ENCODE results near the gene MYO18A. TPM values are rescaled to one million over a fixed set of nuclear protein-coding genes. Genes with fewer than 3 reads are reported as not detected.
A peak's percentile ranks its signal among the peaks of the same experiment; 100 is the strongest.

Gene MYO18A
- total RNA-seq, 1 donor from 2014 or later = 171 TPM

- Histone ChIP-seq H3K9me3 (ENCODE audit: control insufficient read depth in 3 of 3, low read length in 3 of 3) (no peaks in the 10 kb centered on the region), H3K4me1 (ENCODE audit: control insufficient read depth in 3 of 3, insufficient read depth in 3 of 3, low read length in 3 of 3) (peaks cover 45 to 70% (median 51%) of the 10 kb centered on the region in 3 donors), H3K9ac (ENCODE audit: low read depth in 1 of 3, low read length in 3 of 3) (peak overlapping the region in 1 of 3 donors; percentile 25), H3K4me3 (ENCODE audit: low read length in 3 of 3) (no peak overlapping the region), H3K27ac (ENCODE audit: low read depth, low read length) (peak overlapping the region; percentile 6), H3K36me3 (ENCODE audit: control insufficient read depth in 3 of 3, insufficient read depth in 3 of 3, low read length in 3 of 3) (peaks cover 75 to 86% (median 81%) of the 10 kb centered on the region in 3 donors), H3K27me3 (ENCODE audit: control insufficient read depth in 3 of 3, insufficient read depth in 3 of 3, low read length in 3 of 3) (no peaks in the 10 kb centered on the region)
Measured at GRCh38 chr17:29116804-29117753, 63.1 kb downstream of the MYO18A start.

DNA sequence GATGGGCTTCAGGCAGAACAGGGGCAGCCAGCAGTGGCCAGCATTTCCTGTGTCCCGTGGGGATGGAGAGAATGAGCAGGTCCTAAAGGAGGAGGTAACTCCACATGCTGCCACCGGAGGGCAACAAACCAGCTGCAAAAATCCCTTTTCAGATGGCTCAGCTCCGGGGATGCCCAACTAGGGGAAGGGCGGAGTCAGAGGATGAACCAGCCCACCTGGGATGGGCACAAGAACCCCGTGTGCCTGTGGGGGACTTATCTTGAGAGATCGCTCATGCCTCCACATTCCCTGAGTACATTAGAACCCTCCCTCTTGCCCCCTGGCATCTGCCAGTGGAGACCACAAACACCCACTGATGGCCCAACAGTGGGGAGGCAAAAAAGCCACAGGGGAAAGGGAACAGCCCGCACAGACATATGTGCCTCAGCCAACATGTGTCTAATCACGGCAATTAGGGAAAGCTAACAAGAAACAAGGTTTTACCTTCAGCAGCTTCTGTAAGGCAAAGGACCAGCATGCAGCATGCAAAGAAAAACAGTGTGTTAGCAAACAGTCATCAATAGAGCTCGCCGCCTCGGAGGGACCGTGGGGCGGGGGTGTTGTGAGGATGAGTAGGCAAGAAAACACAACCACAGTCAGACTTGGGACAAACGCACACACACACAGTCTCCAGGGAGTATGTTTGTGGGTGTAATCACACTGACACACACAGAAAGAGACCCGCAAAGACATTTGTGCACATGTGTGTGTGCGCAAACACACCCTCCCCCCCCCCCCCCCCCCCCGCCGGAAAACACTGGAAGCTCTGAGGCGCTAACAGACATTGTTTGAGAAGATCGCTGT lies 64.0 kb downstream of the MYO18A start:
- no peaks in the 10 kb centered on the region for H3K9me3 ChIP-seq (ENCODE audit: control insufficient read depth in 3 of 3, low read length in 3 of 3)
- peaks cover 71 to 80% (median 77%) of the 10 kb centered on the region in 3 donors for H3K36me3 ChIP-seq (ENCODE audit: control insufficient read depth in 3 of 3, insufficient read depth in 3 of 3, low read length in 3 of 3)
- H3K9ac ChIP-seq (ENCODE audit: low read depth in 1 of 3, low read length in 3 of 3) = peak overlapping the region in 1 of 3 donors; percentile 46
- H3K27me3 ChIP-seq (ENCODE audit: control insufficient read depth in 3 of 3, insufficient read depth in 3 of 3, low read length in 3 of 3) = no peaks in the 10 kb centered on the region
- H3K4me1 ChIP-seq (ENCODE audit: control insufficient read depth in 3 of 3, insufficient read depth in 3 of 3, low read length in 3 of 3) = peaks cover 53 to 79% (median 60%) of the 10 kb centered on the region in 3 donors
- H3K4me3 ChIP-seq (ENCODE audit: low read length in 3 of 3) = no peak overlapping the region
- no peak overlapping the region for H3K27ac ChIP-seq (ENCODE audit: low read depth, low read length)

DNA sequence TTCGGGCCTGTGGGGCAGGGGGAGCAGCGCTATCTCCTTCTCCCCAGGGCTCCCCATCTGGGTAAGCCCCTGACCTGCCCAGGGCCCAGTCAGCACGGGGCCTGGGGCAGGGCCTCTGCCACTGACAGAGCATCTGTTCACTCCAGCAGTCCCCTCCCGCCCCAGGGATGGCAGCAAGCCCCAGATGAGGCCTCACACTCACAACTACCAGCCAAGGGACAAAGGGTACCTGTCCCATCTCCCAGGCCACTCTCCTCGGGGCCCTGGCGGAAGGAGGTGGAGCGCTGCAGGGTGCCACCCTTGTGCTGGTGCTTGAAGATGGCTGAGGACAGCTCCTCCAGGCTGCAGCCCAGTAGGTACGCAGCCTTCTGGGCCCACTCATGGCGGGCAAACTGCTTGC lies 64.8 kb downstream of the MYO18A start:
- H3K4me1 ChIP-seq (ENCODE audit: control insufficient read depth in 3 of 3, insufficient read depth in 3 of 3, low read length in 3 of 3) = peaks cover 56 to 82% (median 68%) of the 10 kb centered on the region in 3 donors
- H3K9ac ChIP-seq (ENCODE audit: low read depth in 1 of 3, low read length in 3 of 3) = peak overlapping the region in 2 of 3 donors; percentile 9 to 72
- peaks cover 71 to 80% (median 77%) of the 10 kb centered on the region in 3 donors for H3K36me3 ChIP-seq (ENCODE audit: control insufficient read depth in 3 of 3, insufficient read depth in 3 of 3, low read length in 3 of 3)
- peak overlapping the region; percentile 84 for H3K27ac ChIP-seq (ENCODE audit: low read depth, low read length)
- no peaks in the 10 kb centered on the region for H3K9me3 ChIP-seq (ENCODE audit: control insufficient read depth in 3 of 3, low read length in 3 of 3)
- H3K27me3 ChIP-seq (ENCODE audit: control insufficient read depth in 3 of 3, insufficient read depth in 3 of 3, low read length in 3 of 3) = no peaks in the 10 kb centered on the region
- no peak overlapping the region for H3K4me3 ChIP-seq (ENCODE audit: low read length in 3 of 3)

- peak overlapping the region; percentile 84 for H3K27ac ChIP-seq (ENCODE audit: low read depth, low read length)
Measured at GRCh38 chr17:29114141-29114540, 66.1 kb downstream of the MYO18A start.

DNA sequence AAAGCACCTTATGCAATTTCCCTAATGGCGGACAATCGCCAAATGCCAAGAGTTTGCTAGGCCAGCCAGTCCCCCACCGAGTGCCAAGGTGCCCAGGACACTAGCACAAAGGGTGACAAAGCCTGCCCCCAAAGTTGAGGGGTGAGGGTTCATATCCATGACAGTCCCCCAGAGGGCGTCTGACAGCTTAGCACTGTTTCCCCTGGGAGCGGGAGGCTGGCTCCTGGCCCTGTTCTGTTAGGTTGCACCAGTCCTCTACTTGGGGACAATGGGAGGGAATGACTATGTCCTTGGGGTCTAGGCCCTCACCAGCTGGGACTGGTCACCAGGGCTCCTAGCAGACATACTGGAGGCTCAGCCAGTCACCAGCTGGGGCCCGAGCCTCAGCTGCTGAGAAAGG lies 66.9 kb downstream of the MYO18A start:
- Histone ChIP-seq H3K27ac (ENCODE audit: low read depth, low read length) (peak overlapping the region; percentile 84), H3K4me1 (ENCODE audit: control insufficient read depth in 3 of 3, insufficient read depth in 3 of 3, low read length in 3 of 3) (peaks cover 62 to 97% (median 87%) of the 10 kb centered on the region in 3 donors), H3K4me3 (ENCODE audit: low read length in 3 of 3) (peak overlapping the region in 1 of 3 donors; percentile 45), H3K27me3 (ENCODE audit: control insufficient read depth in 3 of 3, insufficient read depth in 3 of 3, low read length in 3 of 3) (no peaks in the 10 kb centered on the region), H3K36me3 (ENCODE audit: control insufficient read depth in 3 of 3, insufficient read depth in 3 of 3, low read length in 3 of 3) (peaks cover 67 to 81% (median 76%) of the 10 kb centered on the region in 3 donors), H3K9me3 (ENCODE audit: control insufficient read depth in 3 of 3, low read length in 3 of 3) (no peaks in the 10 kb centered on the region), H3K9ac (ENCODE audit: low read depth in 1 of 3, low read length in 3 of 3) (peak overlapping the region; percentile 34 to 74 (median 44))

More at GRCh38 chr17:29114141-29114540, 66.1 kb downstream of the MYO18A start:
- no peaks in the 10 kb centered on the region for H3K27me3 ChIP-seq (ENCODE audit: control insufficient read depth in 3 of 3, insufficient read depth in 3 of 3, low read length in 3 of 3)
- peaks cover 73 to 82% (median 80%) of the 10 kb centered on the region in 3 donors for H3K36me3 ChIP-seq (ENCODE audit: control insufficient read depth in 3 of 3, insufficient read depth in 3 of 3, low read length in 3 of 3)
- no peaks in the 10 kb centered on the region for H3K9me3 ChIP-seq (ENCODE audit: control insufficient read depth in 3 of 3, low read length in 3 of 3)
- no peak overlapping the region for H3K4me3 ChIP-seq (ENCODE audit: low read length in 3 of 3)
- H3K9ac ChIP-seq (ENCODE audit: low read depth in 1 of 3, low read length in 3 of 3) = peak overlapping the region in 2 of 3 donors; percentile 34 to 74
- peaks cover 56 to 95% (median 79%) of the 10 kb centered on the region in 3 donors for H3K4me1 ChIP-seq (ENCODE audit: control insufficient read depth in 3 of 3, insufficient read depth in 3 of 3, low read length in 3 of 3)

DNA sequence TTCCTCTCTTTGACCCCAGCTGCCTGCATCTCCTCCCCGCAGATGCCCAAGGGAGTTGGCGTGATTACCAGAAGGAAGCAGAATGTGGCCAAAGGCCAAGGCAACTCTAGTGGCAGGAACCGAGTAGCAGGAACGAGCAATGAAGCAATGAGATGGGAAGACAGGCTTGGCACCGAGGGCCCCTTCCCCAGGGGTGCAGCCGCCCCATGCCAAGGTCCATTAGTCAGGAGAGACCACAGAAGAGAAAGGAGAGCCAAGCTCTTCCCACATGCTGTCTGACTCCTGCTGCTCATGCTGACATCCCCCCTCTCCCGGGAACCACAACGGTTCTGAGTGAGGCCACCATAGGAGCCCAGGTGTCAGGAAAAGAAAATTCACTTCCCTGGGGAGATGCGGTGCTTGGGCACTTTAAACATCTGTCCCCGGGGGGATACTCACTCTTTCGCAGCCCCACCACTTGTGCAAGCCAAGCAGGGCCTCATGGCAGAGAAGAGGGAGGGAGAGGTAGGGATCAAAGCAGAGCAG lies 67.4 kb downstream of the MYO18A start:
- H3K27me3 ChIP-seq (ENCODE audit: control insufficient read depth in 3 of 3, insufficient read depth in 3 of 3, low read length in 3 of 3) = no peaks in the 10 kb centered on the region
- H3K36me3 ChIP-seq (ENCODE audit: control insufficient read depth in 3 of 3, insufficient read depth in 3 of 3, low read length in 3 of 3) = peaks cover 62 to 78% (median 72%) of the 10 kb centered on the region in 3 donors
- peak overlapping the region; percentile 27 to 74 (median 63) for H3K9ac ChIP-seq (ENCODE audit: low read depth in 1 of 3, low read length in 3 of 3)
- H3K9me3 ChIP-seq (ENCODE audit: control insufficient read depth in 3 of 3, low read length in 3 of 3) = no peaks in the 10 kb centered on the region
- H3K27ac ChIP-seq (ENCODE audit: low read depth, low read length) = peak overlapping the region; percentile 84
- peaks cover 67 to 97% (median 92%) of the 10 kb centered on the region in 3 donors for H3K4me1 ChIP-seq (ENCODE audit: control insufficient read depth in 3 of 3, insufficient read depth in 3 of 3, low read length in 3 of 3)
- H3K4me3 ChIP-seq (ENCODE audit: low read length in 3 of 3) = peak overlapping the region in 1 of 3 donors; percentile 35

- H3K27ac ChIP-seq (ENCODE audit: low read depth, low read length) = peak overlapping the region; percentile 84
Measured at GRCh38 chr17:29111816-29112499, 68.2 kb downstream of the MYO18A start.

GRCh38 chr17:29110372-29110757 lies 69.8 kb downstream of the MYO18A start:
- Histone ChIP-seq H3K4me1 (ENCODE audit: control insufficient read depth in 3 of 3, insufficient read depth in 3 of 3, low read length in 3 of 3) (peaks cover 56 to 89% (median 88%) of the 10 kb centered on the region in 3 donors), H3K27ac (ENCODE audit: low read depth, low read length) (peak overlapping the region; percentile 84), H3K36me3 (ENCODE audit: control insufficient read depth in 3 of 3, insufficient read depth in 3 of 3, low read length in 3 of 3) (peaks cover 70 to 76% (median 74%) of the 10 kb centered on the region in 3 donors), H3K9me3 (ENCODE audit: control insufficient read depth in 3 of 3, low read length in 3 of 3) (no peaks in the 10 kb centered on the region), H3K9ac (ENCODE audit: low read depth in 1 of 3, low read length in 3 of 3) (no peak overlapping the region), H3K27me3 (ENCODE audit: control insufficient read depth in 3 of 3, insufficient read depth in 3 of 3, low read length in 3 of 3) (no peaks in the 10 kb centered on the region), H3K4me3 (ENCODE audit: low read length in 3 of 3) (no peak overlapping the region)

More at GRCh38 chr17:29111816-29112499, 68.2 kb downstream of the MYO18A start:
- Histone ChIP-seq H3K4me3 (ENCODE audit: low read length in 3 of 3) (peak overlapping the region in 1 of 3 donors; percentile 13), H3K9me3 (ENCODE audit: control insufficient read depth in 3 of 3, low read length in 3 of 3) (no peaks in the 10 kb centered on the region), H3K4me1 (ENCODE audit: control insufficient read depth in 3 of 3, insufficient read depth in 3 of 3, low read length in 3 of 3) (peaks cover 68 to 98% (median 96%) of the 10 kb centered on the region in 3 donors), H3K36me3 (ENCODE audit: control insufficient read depth in 3 of 3, insufficient read depth in 3 of 3, low read length in 3 of 3) (peaks cover 67 to 74% (median 71%) of the 10 kb centered on the region in 3 donors), H3K9ac (ENCODE audit: low read depth in 1 of 3, low read length in 3 of 3) (peak overlapping the region; percentile 27 to 76 (median 54)), H3K27me3 (ENCODE audit: control insufficient read depth in 3 of 3, insufficient read depth in 3 of 3, low read length in 3 of 3) (no peaks in the 10 kb centered on the region)

Measured in skeletal muscle tissue (tissue), 4 donors.